ENCODE results near the gene SPINT2.
"Not testable (repeated sequence)": the region's sequence is repeated elsewhere in the genome, so short reads cannot be mapped to it uniquely, and the experiment has no call there.

SPINT2 gene

DNA sequence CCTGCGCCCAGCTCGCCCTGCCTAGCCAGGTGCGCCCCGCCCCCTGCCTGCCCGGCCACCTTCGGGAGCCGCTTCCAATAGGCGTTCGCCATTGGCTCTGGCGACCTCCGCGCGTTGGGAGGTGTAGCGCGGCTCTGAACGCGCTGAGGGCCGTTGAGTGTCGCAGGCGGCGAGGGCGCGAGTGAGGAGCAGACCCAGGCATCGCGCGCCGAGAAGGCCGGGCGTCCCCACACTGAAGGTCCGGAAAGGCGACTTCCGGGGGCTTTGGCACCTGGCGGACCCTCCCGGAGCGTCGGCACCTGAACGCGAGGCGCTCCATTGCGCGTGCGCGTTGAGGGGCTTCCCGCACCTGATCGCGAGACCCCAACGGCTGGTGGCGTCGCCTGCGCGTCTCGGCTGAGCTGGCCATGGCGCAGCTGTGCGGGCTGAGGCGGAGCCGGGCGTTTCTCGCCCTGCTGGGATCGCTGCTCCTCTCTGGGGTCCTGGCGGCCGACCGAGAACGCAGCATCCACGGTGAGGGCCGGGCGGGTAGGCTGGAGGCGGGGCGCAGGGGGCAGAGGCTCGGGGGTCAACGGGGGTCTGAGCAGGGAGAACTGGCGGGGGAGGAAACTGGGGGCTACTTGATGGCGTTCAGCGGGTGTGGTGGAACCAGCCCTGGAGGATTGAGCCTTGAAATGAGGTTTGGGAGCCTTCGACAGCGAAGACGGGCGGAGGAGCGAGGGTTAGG, at the start of gene SPINT2:
Gene SPINT2 (plus strand): TSS at position 88 of the 727 bp plus-strand sequence. CDS start 320 bp downstream, at position 408.
- peak; percentile 91 for DNase-seq

- no peak for DNase-seq
These were observed 47.4 kb upstream of the SPINT2 start for GRCh38 chr19:38216785-38217641.

- no peak for DNase-seq
These were observed 46.2 kb upstream of the SPINT2 start for GRCh38 chr19:38218204-38218603.

GRCh38 chr19:38219221-38219620, 45.2 kb upstream of the SPINT2 start:
- DNase-seq = no peak

- no peak for DNase-seq
These were observed 43.0 kb upstream of the SPINT2 start for GRCh38 chr19:38221421-38221820.

GRCh38 chr19:38221919-38222830, 42.2 kb upstream of the SPINT2 start:
- no peak for DNase-seq

DNA sequence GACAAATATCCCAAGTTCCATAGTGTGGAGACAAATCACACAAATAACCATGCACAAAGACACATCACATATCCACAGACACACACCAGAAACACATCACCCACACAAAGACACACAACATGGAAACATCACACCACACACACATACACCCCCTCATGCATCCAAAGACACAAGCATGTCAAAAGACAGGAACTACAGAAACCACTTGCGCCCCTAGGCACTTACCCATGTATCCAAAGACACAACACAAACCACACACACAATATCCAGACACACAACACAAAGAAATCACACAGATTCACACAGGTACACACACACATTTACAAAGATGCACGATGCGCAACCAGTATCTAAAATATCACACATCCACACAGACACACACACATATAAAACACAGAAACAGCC, 41.3 kb upstream of the SPINT2 start:
- DNase-seq = no peak

DNA sequence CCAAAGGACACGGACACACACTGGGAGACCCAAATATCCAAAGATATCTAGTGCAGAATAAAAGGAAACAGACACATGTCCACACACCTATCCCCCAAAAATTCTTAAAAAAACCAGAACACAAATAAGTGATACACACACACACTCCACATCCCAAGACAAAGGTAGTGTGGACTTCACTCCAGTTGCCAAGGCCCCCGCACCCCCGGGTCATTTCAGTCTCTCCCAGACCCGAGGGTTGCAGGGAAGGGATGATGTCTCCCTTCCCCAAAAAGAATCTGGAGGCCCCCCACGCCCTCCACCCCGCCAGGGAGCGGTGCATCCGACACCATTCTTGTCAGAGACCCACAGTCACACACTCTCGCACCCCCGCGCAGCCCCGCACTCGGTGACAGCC, 40.8 kb upstream of the SPINT2 start:
- DNase-seq = no peak

DNA sequence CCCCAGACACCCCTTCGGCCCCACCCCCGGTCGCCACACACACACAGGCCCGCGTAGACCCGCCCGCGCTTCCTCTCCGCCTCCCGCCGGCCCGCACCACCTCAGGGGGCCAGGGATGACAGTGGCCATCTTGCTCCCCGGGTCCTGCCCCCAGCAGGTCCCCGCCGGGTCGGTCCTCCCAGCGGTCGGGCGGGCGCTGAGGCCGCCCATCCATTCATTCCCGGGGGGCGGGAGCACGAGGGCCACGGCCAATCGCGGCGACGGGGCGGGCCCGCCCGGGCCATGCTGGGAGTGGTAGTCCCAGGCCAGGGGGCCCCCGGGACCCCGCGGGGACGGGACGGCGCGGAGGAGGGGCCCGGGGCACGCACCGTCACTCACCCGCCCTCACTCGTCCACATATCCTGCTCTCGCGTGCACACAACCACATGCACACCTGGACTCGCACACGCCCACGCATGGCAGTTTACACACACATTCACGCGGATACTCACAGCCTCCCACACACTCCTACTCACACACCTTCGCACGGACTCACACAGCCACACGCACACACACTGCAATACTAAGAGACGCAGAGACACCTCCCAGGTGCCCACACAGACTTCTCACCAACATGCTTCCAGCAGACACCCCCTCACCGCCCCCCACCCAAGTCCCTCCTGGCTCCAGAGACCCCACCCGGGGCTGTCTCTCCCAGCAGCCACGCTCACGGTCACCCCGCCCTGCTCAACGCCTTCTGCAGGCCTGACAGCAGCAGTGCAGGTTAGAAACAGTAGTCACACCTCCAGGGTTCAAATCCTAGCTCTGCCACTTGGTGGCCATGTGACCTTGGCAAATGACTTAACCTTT, 40.1 kb upstream of the SPINT2 start, which contains the start of gene DPF1:
Gene DPF1 (minus strand): TSS at position 209 of the 849 bp plus-strand sequence. CDS start 80 bp downstream, at position 129.
- peak; percentile 83 for DNase-seq

GRCh38 chr19:38224863-38225218, 39.5 kb upstream of the SPINT2 start:
- not testable (repeated sequence) for DNase-seq

DNA sequence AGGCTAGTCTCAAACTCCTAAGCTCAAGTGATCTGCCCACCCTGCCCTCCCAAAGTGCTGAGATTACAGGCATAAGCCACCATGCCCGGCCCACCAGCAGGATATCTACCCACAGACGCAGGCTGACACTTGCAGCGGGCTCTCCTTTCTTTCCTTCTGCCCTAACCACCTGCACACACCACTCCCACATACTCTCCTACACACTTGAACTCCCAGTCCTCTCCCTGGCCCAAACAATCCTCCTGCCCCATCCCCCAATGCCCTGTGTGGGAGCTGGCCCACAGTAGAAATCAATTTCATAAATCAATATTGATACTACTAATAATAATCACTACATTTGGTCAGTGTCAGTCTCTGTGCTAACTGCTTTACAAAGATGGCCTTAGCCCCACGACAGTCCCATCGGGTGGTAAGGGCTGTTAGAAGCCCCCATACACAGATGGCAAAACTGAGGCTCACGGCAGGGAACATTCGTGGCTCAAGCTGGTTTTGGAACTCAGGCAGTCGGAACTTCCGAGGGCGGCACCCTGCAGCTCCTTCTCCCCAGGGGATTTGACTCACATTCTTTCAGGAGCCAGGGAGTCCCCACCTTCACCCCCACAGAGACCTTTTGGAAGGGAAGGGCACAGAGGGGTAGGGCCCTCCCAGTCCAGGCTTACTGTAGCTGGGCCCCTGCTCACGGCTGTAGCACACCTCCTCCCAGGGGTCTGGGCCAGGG, 36.9 kb upstream of the SPINT2 start:
- DNase-seq = no peak

DNA sequence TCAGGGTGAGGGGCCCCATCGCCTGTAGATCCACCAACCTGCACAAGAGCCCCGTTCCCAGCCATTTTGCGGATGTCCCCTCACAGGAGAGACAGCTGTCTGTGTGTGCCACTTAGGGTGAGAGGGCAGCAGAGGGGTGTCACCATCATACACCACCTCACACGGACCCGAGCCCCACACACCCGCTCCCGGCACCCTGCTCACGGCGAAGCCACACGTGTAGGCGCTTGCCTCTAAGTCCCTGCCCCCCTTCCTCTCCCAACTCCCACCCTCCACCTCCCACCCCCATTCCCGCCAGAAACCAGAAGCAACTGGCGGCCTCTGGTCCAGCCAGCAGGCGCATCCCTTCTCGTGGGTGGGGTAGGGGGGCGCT, 36.4 kb upstream of the SPINT2 start:
- DNase-seq = no peak

GRCh38 chr19:38228491-38229439, 35.6 kb upstream of the SPINT2 start:
- DNase-seq = no peak

GRCh38 chr19:38229585-38230073, 34.7 kb upstream of the SPINT2 start:
- peak; percentile 88 for DNase-seq

- not testable (repeated sequence) for DNase-seq
These were observed 33.8 kb upstream of the SPINT2 start for GRCh38 chr19:38230506-38231133.

DNA sequence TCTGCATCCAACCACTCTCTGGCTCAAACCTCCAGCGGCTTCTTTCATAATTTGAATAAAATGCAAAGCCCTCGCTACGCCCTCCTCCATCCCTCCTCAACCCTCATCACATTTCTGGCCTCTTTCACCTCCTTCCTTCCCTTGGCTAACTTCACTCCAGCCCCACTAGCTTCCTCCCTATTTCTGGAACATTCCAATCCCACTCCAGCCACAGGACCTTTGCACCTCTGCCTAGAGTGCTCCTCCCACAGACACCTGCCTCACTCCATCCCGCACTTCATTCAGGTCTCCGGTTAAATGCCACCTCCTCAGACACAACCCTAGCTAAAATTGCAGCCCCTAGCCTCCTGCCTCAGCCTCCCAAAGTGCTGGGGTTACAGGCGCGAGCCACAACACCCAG, 32.5 kb upstream of the SPINT2 start:
- DNase-seq = no peak

- peak; percentile 93 for DNase-seq
These were observed 30.6 kb upstream of the SPINT2 start for GRCh38 chr19:38233740-38234251.

GRCh38 chr19:38234615-38235014, 29.8 kb upstream of the SPINT2 start:
- no peak for DNase-seq

- no peak for DNase-seq
These were observed 24.6 kb upstream of the SPINT2 start for GRCh38 chr19:38239816-38240215.
